Iris pigment epithelial cell (primary cell): ENCODE results near the gene ENOX2.
"Not testable (repeated sequence)": the region's sequence is repeated elsewhere in the genome, so short reads cannot be mapped to it uniquely, and the experiment has no call there.

Experiments used
- DNase-seq: peaks from one replicate; pipeline ENCODE4 v3.0.0-alpha.2; 2011; ENCODE audit warnings: low read depth

Gene ENOX2, protein sequence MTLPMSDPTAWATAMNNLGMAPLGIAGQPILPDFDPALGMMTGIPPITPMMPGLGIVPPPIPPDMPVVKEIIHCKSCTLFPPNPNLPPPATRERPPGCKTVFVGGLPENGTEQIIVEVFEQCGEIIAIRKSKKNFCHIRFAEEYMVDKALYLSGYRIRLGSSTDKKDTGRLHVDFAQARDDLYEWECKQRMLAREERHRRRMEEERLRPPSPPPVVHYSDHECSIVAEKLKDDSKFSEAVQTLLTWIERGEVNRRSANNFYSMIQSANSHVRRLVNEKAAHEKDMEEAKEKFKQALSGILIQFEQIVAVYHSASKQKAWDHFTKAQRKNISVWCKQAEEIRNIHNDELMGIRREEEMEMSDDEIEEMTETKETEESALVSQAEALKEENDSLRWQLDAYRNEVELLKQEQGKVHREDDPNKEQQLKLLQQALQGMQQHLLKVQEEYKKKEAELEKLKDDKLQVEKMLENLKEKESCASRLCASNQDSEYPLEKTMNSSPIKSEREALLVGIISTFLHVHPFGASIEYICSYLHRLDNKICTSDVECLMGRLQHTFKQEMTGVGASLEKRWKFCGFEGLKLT

GRCh38 chrX:130902783-130903613, at the start of gene ENOX2:
Gene ENOX2, minus strand, starts transcription at chrX:130903209. Its CDS starts 199,993 bp downstream, at chrX:130703216.
- DNase-seq = peak; percentile 97

- no peak for DNase-seq
These were observed 49.4 kb upstream of the ENOX2 start for GRCh38 chrX:130952266-130953043.

- DNase-seq = no peak
These were observed 41.2 kb upstream of the ENOX2 start for GRCh38 chrX:130944230-130944629.

DNA sequence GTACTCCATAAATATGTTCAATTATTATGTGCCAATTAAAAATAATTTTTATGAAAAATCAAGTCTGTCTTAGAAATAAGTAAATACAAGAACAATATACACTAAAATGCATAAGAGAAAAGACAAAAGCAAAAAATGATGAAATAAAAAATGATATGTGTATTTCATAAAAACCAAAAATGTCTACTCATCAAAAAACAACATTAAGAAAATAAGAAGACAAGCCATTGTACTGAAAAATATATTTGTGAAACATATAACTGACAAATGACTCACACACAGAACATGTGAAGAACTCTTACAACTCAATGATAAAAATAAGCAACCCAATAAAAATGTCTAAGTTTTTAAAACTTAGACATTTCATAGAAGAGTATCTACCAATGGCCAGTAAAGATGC, 34.1 kb upstream of the ENOX2 start:
- DNase-seq = no peak

DNA sequence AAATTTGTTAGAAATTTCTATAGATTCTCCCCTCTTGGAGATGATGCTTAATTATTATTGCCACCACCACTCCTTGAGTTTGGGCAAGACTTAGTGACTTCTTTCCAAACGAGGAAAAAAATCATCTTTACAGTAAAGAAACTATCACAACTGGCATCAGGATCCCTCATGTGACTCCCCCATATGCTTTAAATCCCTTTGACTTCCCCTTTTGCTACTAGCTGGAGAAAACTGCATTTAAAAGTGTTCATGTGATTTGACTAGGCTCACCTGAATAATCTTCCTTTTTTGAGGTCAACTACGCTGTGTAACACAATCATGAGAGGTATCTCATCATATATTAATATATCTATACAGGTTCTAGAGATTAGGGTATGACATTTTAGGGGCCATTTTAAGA, 30.3 kb upstream of the ENOX2 start:
- DNase-seq = no peak

DNA sequence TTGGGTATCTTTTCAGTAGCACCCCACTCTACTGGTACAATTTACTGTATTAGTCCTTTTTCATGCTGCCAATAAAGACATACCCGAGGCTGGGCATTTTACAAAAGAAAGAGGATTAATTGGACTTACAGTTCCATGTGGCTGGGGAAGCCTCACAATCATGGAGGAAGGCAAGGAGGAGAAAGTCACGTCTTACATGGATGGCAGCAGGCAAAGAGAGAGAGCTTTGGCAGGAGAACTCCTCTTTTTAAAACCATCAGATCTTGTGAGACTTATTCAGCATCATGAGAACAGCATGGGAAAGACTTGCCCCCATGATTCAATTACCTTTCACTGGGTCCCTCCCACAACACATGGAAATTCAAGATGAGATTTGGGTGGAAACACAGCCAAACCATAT, 17.4 kb upstream of the ENOX2 start:
- not testable (repeated sequence) for DNase-seq

DNA sequence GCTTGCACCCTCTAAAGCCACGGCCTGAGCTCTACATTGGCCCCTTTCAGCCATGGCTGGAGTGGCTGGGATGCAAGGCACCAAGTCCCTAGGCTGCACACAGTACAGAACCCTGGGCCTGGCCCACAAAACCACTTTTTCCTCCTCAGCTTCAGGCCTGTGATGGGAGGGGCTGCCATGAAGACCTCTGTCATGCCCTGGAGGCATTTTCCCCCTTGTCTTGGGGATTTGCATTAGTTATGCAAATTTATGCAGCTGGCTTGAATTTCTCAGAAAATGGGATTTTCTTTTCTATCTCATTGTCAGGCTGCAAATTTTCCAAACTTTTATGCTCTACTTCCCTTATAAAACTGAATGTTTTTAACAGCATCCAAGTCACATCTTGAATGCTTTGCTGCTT, 16.7 kb upstream of the ENOX2 start:
- DNase-seq = not testable (repeated sequence)

GRCh38 chrX:130918498-130918897, 15.5 kb upstream of the ENOX2 start:
- not testable (repeated sequence) for DNase-seq

DNA sequence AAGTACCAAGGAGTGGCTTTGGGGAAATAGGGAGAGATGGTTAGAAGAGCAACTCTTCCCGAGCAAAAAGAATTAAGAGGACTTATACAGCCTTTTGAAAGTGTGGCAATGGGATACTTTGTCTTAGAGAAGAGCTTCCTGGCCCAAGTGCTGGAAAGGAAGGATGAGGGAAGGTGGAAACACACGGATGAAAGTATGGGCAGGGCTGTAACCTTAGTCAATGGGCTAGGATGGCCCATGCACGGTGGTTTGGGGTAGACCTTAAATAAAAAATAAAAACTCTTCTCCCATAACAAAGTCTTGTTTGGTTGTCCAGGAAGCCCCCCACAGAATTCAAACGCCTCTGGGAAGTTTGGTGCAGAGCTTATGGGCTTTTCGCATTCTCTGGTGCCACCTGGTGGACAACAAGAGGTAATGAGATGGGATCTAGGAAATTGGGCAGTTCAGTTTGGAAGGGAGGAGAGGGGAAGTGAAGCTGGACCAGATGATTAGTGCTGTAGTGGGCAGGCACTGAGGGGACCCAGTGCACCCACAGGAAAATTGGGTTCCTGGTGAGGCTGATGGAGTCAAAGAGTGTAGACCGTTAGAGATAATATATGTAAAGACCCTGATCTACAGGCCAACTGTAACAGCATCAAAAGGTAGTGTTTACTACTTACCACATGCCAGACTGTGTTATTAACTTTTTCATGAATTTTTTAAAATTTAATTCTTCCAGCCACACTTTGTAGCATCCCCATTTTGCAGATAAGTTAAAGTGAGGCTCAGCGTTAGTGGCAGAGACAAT, 13.8 kb upstream of the ENOX2 start:
- DNase-seq = peak; percentile 48

- peak; percentile 43 for DNase-seq
These were observed 12.3 kb upstream of the ENOX2 start for GRCh38 chrX:130915302-130915701.

DNA sequence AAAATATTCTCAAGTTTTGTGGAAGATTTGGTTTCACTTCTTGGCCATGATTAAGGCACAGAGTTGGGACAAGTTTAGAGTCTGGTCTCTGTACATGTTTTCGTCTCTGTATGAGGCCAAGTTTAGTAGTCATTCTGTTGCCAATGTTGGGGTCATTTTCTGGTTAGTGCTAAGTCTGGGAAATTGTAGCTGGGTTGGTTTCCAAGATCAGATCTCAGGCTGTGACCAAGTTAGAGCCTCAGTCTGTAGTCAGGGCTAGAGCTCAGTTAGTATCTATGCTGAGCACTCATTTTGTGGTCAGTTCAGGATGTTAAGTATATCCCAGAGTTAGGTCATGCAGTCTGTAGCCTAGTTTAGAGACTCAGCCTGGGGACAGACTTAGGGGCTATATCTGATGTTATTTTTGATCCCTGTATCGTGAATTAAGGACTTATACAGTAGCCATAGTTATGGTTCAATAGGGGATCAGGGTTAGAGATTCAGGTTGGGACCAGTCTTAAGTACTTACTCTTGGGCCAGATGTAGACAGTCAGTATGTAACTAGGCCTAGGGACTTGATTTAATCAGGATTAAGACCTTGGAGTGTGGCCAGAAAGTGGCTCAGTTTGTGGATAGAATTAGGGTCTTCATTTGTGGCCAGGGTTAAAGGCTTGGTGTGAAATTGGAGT, 6.6 kb upstream of the ENOX2 start:
- DNase-seq = peak; percentile 29

- no peak for DNase-seq
These were observed 3.8 kb upstream of the ENOX2 start for GRCh38 chrX:130906776-130907175.

- no peak for DNase-seq
These were observed 595 bp downstream of the ENOX2 start for GRCh38 chrX:130902446-130902782.

DNA sequence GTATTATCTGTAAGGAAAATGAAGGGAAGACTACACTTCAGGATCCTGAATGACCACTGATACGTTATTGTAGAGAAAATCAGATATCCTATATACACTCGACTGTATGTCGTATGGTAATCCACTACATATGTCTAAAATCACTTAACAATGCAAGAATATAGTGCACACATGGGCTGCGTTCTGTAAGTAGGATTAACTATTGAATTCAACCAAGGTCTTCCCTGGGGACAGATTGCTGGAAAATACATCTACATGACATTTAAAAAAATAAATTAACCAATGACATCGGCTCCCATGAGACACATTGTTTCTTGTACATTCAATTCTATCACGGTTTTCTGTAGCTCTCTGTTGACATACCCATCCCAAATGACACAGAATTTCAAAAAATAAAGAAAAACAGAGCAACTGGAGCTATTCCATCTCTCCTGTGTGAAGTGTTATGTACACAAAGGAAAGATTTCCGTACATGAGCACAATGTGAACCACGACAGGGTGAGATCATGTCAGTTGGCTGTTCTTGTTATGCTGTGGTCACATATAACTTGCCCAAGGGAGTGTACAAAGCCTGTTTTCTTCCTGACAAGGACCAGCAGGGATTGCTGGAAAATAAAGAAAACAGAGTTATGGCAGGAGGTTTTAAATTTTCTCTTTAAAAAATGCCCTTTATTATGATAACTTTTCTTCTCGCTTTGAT, 6.1 kb downstream of the ENOX2 start:
- DNase-seq = no peak

GRCh38 chrX:130896026-130896425, 7.0 kb downstream of the ENOX2 start:
- no peak for DNase-seq

- DNase-seq = peak; percentile 31
These were observed 7.7 kb downstream of the ENOX2 start for GRCh38 chrX:130895299-130895698.

DNA sequence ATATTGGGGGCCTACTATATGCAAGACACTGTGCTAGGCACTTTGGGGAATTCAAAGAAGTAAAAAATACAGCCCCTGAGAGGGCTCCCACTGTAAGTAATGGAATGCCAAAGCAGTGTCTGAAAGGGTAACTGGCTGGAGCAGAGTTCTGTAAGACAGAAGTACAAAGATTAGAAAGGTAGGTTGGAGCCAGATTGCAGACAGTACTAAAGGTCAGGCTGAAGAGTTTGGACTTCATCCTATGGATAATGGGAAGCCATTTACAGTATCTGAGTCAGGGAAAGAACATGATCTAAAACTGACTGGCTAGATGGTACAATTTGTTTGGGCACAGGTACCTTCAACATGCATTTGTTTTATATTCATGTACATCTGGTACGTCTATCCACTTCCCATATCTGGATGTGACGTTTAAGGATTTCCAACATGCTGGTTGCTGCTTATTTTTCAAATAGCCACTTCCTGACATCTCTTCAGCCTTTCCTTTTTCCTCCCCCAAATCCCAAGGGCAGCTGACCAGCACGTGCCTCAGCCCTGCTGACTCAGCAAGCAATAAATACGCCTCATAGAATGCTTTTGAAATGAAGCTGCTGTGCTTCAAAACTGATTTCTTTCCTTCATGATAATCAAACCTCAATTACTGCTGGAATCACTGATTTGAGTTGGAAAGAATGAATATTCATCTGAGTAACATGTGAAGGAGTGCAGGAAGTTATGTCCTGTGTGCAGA, 9.5 kb downstream of the ENOX2 start:
- no peak for DNase-seq

DNA sequence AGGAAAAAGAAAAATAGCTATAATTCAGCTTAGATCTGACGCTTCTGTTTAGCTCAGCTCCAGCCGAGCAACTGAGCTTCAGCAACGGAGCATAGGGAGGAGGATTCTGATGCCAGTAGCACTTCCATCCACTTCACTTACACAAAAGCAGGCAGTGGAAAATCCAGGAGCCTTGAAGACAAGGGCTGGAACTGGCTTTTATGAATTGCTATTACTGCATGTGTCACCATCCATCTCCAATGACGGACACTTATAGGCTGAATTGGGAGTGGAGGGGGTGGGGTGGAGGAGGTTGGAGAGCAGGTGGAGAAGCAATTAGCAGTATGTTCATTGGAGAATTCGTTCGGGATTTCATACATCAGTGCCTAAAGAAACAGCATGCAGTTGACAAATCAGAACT, 15.6 kb downstream of the ENOX2 start:
- no peak for DNase-seq

- DNase-seq = no peak
These were observed 17.0 kb downstream of the ENOX2 start for GRCh38 chrX:130885996-130886395.
